Hepatocyte (in vitro differentiated cells): ENCODE measurements around the gene HMGCS2.

Experiments
- CTCF ChIP-seq: fragments of 200-600 bp; sonication (generic); IDR thresholded peaks from 2 replicates; pipeline ENCODE4 v1.5.1; 2016; ENCODE audit warnings: antibody characterized with exemption, mild to moderate bottlenecking; ENCODE audit not compliant: poor library complexity
- EZH2 ChIP-seq: fragments of 200-600 bp; sonication (generic); IDR thresholded peaks from 2 replicates; pipeline ENCODE4 v1.6.1; 2016; ENCODE audit warnings: antibody characterized with exemption, mild to moderate bottlenecking, borderline replicate concordance

GRCh38 chr1:119783354-119784185 is 14.9 kb upstream of the HMGCS2 start:
- TF ChIP-seq EZH2 (no peak), CTCF (no peak)
